Coronary artery (tissue), 2 donors: ENCODE data around the gene C3orf62.
"Not testable (repeated sequence)": the region's sequence is repeated elsewhere in the genome, so short reads cannot be mapped to it uniquely, and the experiment has no call there.

Source experiments
- DNase-seq: peaks from one replicate; pipeline ENCODE4 v3.0.0-alpha.2; 2017; ENCODE audit warnings: low spot score
- H3K27ac ChIP-seq, 2 donors: fragments of 200-600 bp; sonication (generic); one replicate each; pipeline ENCODE4 v1.5.1; 2016 to 2019
- H3K4me3 ChIP-seq: fragments of 200-600 bp; sonication (generic); 2 replicates; pipeline ENCODE4 v1.5.1; 2016; ENCODE audit warnings: mild to moderate bottlenecking, moderate library complexity
- CTCF ChIP-seq: fragments of 200-600 bp; sonication (generic); IDR thresholded peaks from one replicate; pipeline ENCODE4 v1.5.1; 2019; ENCODE audit warnings: antibody characterized with exemption

The C3orf62 gene

DNA sequence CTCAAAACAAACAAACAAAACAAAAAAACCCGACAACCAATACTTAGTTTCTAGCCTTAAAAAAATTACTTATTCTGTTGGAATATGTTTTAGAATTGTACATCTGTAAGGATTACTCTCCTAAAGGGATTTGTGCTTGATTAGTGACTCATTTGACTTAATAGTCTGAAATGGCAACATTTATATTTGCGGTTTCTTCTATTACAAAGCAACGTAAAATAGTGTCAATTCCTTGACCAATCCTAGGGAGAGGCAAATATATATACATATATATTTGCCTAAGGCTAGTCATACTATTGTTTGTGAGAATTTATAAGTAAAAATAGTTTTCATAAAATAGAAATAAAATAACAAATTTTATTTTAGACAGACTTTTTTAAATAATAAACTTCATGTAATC, 39.7 kb downstream of the C3orf62 start:
- H3K27ac ChIP-seq, result no peak overlapping the region

GRCh38 chr3:49236226-49236625, 40.8 kb downstream of the C3orf62 start:
- DNase-seq, result no peak
- H3K4me3 ChIP-seq, result no peak overlapping the region
- H3K27ac ChIP-seq, result no peak overlapping the region
- no peak for TF ChIP-seq CTCF

More for the DNA sequence above, 39.7 kb downstream of the C3orf62 start:
- no peak overlapping the region for H3K4me3 ChIP-seq
- no peak for TF ChIP-seq CTCF
- no peak for DNase-seq

DNA sequence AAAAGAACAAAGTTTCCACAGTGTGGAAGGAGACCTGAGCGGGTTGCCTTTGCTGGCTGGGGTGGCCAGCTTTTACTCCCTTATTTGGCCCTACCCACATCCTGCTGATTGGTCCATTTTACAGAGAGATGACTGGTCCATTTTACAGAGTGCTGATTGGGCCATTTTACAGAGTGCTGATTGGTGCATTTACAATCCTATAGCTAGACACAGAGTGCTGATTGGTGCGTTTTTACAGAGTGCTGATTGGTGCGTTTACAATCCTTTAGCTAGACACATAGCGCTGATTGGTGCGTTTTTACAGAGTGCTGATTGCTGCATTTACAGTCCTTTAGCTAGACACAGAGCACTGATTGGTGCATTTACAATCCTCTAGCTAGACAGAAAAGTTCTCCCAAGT, 48.2 kb downstream of the C3orf62 start:
- DNase-seq, H3K27ac ChIP-seq, H3K4me3 ChIP-seq: not testable (repeated sequence)

GRCh38 chr3:49222002-49222401, 55.0 kb downstream of the C3orf62 start:
- no peak overlapping the region for H3K4me3 ChIP-seq
- H3K27ac ChIP-seq, result no peak overlapping the region
- no peak for TF ChIP-seq CTCF
- DNase-seq, result no peak

GRCh38 chr3:49220985-49221563, 56.0 kb downstream of the C3orf62 start:
- DNase-seq, H3K4me3 ChIP-seq, H3K27ac ChIP-seq: not testable (repeated sequence)

DNA sequence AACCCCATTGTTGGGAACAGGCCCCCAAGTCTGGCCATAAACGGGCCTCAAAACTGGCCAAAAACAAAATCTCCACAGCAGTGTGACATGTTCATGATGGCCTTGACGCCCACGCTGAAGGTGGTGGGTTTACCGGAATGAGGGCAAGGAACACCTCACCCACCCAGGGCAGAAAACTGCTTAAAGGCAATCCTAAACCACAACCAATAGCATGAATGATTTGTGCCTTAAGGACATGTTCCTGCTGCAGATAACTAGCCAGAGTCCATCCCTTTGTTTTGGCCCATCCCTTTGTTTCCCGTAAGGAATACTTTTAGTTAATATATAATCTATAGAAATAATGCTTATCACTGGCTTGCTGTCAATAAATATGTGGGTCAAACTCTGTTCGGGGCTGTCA, 57.9 kb downstream of the C3orf62 start:
- no peak overlapping the region for H3K4me3 ChIP-seq
- TF ChIP-seq CTCF, result no peak
- DNase-seq, result no peak
- H3K27ac ChIP-seq, result no peak overlapping the region
